Fibroblast of peridontal ligament (primary cell): ENCODE results near the gene PELO.

Experiments
- DNase-seq: peaks from one replicate; pipeline ENCODE4 v3.0.0-alpha.2; 2010; ENCODE audit errors: extremely low read depth

Gene PELO

GRCh38 chr5:52772668-52773067 lies 15.0 kb upstream of the PELO start:
- no peak for DNase-seq

GRCh38 chr5:52773342-52773741 lies 14.4 kb upstream of the PELO start:
- DNase-seq: no peak

- no peak for DNase-seq
Measured at GRCh38 chr5:52774005-52774410, 13.7 kb upstream of the PELO start.

- DNase-seq: no peak
Measured at GRCh38 chr5:52776116-52776515, 11.6 kb upstream of the PELO start.

- DNase-seq: no peak
Measured at GRCh38 chr5:52777186-52777585, 10.5 kb upstream of the PELO start.

- DNase-seq: no peak
Measured at GRCh38 chr5:52778781-52779180, 8.9 kb upstream of the PELO start.

GRCh38 chr5:52779213-52779612 lies 8.5 kb upstream of the PELO start:
- DNase-seq: no peak

- DNase-seq: peak; percentile 66
Measured at GRCh38 chr5:52783226-52783959, 4.3 kb upstream of the PELO start.

- no peak for DNase-seq
Measured at GRCh38 chr5:52784737-52785136, 3.0 kb upstream of the PELO start.

- no peak for DNase-seq
Measured at GRCh38 chr5:52786391-52786790, 1.3 kb upstream of the PELO start.

GRCh38 chr5:52786949-52787599 lies 642 bp upstream of the PELO start:
- DNase-seq: peak; percentile 44

GRCh38 chr5:52788505-52788821 lies 747 bp downstream of the PELO start:
- no peak for DNase-seq

- DNase-seq: no peak
Measured at GRCh38 chr5:52789378-52789777, 1.7 kb downstream of the PELO start.

GRCh38 chr5:52789851-52790250 lies 2.1 kb downstream of the PELO start:
- no peak for DNase-seq

- DNase-seq: no peak
Measured at GRCh38 chr5:52791366-52791765, 3.6 kb downstream of the PELO start.

GRCh38 chr5:52794519-52794918 lies 6.8 kb downstream of the PELO start:
- DNase-seq: peak; percentile 78

GRCh38 chr5:52796031-52796430 lies 8.3 kb downstream of the PELO start:
- no peak for DNase-seq

GRCh38 chr5:52796516-52797103 lies 8.9 kb downstream of the PELO start:
- DNase-seq: no peak

- DNase-seq: no peak
Measured at GRCh38 chr5:52798938-52799337, 11.2 kb downstream of the PELO start.

GRCh38 chr5:52799358-52799982 lies 11.8 kb downstream of the PELO start:
- DNase-seq: peak; percentile 86

- DNase-seq: peak; percentile 92
Measured at GRCh38 chr5:52799983-52800393, 12.3 kb downstream of the PELO start.

- peak; percentile 63 for DNase-seq
Measured at GRCh38 chr5:52800394-52801213, 12.9 kb downstream of the PELO start.
